GM08714 (cell line): Measurements from ENCODE around the gene TRPC6.

Experiments
- H3K4me3 ChIP-seq: fragments of 200-500 bp; sonication (Bioruptor generic); 2 replicates; pipeline ENCODE4 v1.5.1; 2014; ENCODE audit warnings: mild to moderate bottlenecking, low read length, inconsistent platforms
- ZNF274 ChIP-seq: IDR thresholded peaks from 2 replicates; pipeline ENCODE4 v1.6.1; 2012; ENCODE audit warnings: mild to moderate bottlenecking, low read depth, low read length

The TRPC6 gene

GRCh38 chr11:101566626-101567025 lies 17.2 kb downstream of the TRPC6 start:
- no peak for TF ChIP-seq ZNF274
- H3K4me3 ChIP-seq: no peak overlapping the region

DNA sequence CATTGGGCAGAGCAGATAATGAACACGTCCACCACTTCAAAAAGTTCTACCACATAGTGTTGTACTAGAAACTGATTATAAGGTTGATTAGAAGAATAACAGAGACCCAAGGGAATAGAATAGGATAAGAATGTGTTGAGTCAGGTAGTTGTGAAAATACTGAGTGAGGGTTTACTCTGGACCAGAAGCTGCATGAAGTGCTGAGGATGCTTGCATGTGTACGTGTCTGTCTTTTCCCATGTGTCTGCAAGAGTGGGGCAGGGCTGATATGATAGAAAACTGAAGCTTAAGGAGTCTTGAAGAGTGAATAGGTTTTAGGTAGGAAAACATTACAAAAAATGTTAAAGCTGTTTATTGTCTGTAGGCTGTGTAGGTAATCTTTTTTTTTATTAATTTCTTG lies 20.6 kb downstream of the TRPC6 start:
- TF ChIP-seq ZNF274: no peak
- no peak overlapping the region for H3K4me3 ChIP-seq

- no peak overlapping the region for H3K4me3 ChIP-seq
- no peak for TF ChIP-seq ZNF274
Observed at GRCh38 chr11:101555366-101555765, 28.4 kb downstream of the TRPC6 start.

DNA sequence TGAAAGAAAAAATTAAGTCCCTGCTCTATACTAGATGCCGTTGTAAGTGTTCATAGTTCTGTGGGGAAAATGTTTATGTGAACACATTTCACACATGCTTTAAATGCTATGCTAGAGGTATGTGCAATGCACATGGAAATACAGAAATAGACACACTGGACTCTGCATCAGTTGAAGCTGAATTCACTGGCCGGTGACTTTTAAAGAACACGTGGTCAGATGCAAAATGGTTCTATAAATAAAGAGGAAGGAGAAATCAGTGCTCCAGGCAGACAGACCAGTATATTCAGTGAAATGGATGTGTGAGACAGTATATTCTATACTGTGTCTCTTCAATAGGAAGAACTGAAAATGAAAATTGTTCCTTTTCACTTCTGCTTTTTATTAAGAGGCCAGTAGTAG lies 29.9 kb downstream of the TRPC6 start:
- no peak overlapping the region for H3K4me3 ChIP-seq
- no peak for TF ChIP-seq ZNF274

GRCh38 chr11:101552888-101553287 lies 30.9 kb downstream of the TRPC6 start:
- TF ChIP-seq ZNF274: no peak
- H3K4me3 ChIP-seq: no peak overlapping the region

- TF ChIP-seq ZNF274: no peak
- H3K4me3 ChIP-seq: no peak overlapping the region
Observed at GRCh38 chr11:101528541-101528940, 55.3 kb downstream of the TRPC6 start.

- no peak overlapping the region for H3K4me3 ChIP-seq
- TF ChIP-seq ZNF274: no peak
Observed at GRCh38 chr11:101523634-101524260, 60.1 kb downstream of the TRPC6 start.

- TF ChIP-seq ZNF274: no peak
- H3K4me3 ChIP-seq: no peak overlapping the region
Observed at GRCh38 chr11:101523193-101523592, 60.6 kb downstream of the TRPC6 start.

GRCh38 chr11:101521821-101522220 lies 62.0 kb downstream of the TRPC6 start:
- no peak overlapping the region for H3K4me3 ChIP-seq
- TF ChIP-seq ZNF274: no peak

DNA sequence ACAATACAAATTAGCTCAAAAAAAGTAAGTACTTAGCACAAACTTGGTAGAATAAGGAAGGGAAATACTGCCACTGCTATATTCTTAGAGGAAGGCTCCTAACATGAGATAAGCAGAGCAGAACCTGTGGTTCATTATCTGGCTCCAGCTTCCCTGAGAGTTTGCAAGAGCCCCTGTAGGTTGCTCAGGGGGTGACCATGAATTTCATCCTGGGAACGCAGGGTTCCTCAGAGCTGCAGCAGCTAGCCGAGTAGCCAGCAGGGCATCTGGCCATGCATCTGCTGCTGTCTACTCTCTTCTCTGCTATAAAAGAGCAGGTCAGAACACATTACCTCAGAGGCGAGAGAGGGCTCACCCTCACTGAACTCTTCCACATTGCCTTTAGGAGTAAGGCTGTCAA lies 67.3 kb downstream of the TRPC6 start:
- TF ChIP-seq ZNF274: no peak
- no peak overlapping the region for H3K4me3 ChIP-seq

DNA sequence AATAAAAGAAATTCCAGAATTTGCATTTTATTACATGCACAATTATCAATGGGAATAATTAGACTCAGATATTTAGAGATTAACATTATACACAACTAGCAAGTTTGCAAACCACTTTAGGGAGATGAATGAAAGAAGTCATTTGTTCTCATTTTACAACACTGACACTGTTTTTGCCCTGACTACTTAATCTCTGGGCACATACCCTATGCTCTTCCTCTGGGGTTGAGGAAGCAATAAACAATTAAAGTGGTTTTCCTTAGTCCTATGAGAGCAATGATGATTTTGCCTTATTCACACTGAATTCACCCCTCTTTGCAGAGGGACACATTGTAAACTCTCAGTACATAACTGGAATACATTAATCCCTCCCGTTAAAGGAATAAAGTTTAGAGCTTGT lies 72.7 kb downstream of the TRPC6 start:
- TF ChIP-seq ZNF274: no peak
- no peak overlapping the region for H3K4me3 ChIP-seq

DNA sequence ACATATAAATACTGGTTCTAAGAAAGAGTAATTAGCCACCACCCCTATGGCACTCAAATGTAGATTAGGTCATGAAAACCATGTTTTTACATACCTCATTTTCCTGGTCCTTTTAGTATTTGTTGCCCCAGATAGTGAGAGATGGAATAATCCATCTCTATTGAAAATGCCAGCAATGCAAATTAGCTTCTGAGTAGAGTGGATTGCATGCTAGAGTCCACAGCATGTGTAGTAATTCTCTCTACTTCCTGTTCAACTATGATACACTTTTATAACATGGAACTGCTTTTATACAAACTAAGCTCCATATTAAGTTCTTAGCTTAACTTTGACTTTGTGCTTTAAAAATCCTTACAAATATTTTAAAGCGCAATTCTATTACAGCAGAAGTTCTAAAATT lies 73.2 kb downstream of the TRPC6 start:
- TF ChIP-seq ZNF274: no peak
- H3K4me3 ChIP-seq: no peak overlapping the region

GRCh38 chr11:101509922-101510321 lies 73.9 kb downstream of the TRPC6 start:
- no peak for TF ChIP-seq ZNF274
- no peak overlapping the region for H3K4me3 ChIP-seq

DNA sequence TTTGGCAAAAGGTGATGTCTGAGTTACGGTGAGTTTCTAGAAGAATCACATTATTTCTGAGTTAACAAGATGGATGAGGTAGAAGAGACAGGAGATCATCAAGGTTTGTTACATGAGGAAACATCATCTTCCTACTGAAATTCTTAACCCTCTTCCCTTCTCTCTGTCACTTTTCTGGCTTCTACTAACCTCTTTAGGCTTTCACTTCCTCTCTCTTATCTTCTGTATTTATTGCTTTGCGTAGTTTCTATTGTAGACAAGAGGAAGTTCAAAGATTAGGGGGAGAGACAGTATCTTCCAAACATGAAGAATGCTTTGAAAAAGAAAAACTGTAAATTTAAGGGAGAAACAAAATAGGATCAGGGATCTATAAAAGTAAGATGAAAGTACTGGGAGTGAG lies 75.4 kb downstream of the TRPC6 start:
- no peak overlapping the region for H3K4me3 ChIP-seq
- no peak for TF ChIP-seq ZNF274

- TF ChIP-seq ZNF274: no peak
- H3K4me3 ChIP-seq: no peak overlapping the region
Observed at GRCh38 chr11:101498891-101499290, 84.9 kb downstream of the TRPC6 start.

- TF ChIP-seq ZNF274: no peak
- H3K4me3 ChIP-seq: no peak overlapping the region
Observed at GRCh38 chr11:101497291-101497690, 86.5 kb downstream of the TRPC6 start.
